ENCODE results near the gene CCER1.

DNA sequence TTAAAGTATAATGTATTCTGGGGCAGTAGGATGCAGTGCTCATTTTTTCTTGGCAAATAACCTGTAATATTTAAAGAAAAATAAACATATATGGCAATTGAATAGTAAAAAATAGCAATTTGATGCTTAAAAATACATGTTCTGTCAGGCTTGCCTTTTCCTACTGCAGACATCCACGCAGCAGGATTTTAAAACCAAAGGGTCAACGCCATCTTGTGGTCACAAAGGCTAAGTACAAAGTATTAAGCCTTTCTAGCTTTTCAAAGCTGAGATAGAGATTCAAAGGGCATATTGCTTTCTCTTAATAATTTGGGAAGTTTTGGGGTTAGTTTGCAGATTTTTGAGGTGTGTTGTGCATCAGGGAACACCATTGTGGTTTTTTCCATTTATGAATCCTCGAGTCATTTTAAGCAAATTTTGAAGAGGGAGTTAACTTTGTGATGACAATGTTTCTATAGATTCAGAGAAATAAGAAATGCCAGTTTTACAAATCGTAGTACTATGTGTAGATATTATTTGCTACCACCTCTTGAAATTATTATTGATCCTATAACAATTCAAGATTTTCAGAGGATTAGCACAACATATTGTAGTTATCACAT is 4.7 kb upstream of the CCER1 start:
- TF ChIP-seq, protein P1, sequence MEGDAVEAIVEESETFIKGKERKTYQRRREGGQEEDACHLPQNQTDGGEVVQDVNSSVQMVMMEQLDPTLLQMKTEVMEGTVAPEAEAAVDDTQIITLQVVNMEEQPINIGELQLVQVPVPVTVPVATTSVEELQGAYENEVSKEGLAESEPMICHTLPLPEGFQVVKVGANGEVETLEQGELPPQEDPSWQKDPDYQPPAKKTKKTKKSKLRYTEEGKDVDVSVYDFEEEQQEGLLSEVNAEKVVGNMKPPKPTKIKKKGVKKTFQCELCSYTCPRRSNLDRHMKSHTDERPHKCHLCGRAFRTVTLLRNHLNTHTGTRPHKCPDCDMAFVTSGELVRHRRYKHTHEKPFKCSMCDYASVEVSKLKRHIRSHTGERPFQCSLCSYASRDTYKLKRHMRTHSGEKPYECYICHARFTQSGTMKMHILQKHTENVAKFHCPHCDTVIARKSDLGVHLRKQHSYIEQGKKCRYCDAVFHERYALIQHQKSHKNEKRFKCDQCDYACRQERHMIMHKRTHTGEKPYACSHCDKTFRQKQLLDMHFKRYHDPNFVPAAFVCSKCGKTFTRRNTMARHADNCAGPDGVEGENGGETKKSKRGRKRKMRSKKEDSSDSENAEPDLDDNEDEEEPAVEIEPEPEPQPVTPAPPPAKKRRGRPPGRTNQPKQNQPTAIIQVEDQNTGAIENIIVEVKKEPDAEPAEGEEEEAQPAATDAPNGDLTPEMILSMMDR (IDR thresholded peaks at IDR 0.05): peak; percentile 59 to 78 (median 70)
- no peak for TF ChIP-seq POLR2A (IDR thresholded peaks at IDR 0.05)

Data from right lobe of liver (tissue), 4 donors.